ENCODE results near the gene PTGIS.

DNA sequence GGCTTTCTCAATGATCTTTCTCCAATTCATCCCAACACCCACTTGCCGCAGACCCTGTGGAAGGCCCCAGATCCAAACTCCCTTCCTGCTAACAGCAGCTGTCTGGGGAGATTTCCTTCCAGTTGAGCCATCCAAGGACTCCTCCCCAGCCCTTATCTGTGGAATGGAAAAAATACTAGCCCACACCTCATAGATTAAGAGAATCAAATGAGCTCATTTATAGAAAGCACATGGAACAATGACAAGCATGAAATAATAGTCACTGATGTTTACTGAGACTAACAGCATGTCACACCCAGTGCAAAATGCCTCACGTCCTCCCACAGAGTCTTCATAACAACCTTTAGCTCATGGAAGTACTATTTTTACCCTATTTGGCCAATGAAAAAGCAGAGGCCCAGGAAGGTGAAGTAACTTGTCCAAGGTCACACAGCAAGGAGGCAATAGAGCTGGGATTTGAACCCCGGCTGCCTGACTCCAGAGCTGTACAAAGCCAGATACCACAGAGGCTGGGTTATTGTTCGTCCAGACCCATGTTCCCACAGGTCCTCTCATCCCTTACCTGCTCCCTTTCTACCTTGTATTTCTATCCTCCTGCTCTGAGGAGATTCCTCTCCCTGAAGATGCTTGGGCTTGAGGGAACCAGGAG is 23.4 kb upstream of the PTGIS start:
- TF ChIP-seq EZH2phosphoT487 (IDR thresholded peaks at IDR 0.05; ENCODE audit: insufficient read depth, low read depth) (no peak), EZH2 (IDR thresholded peaks at IDR 0.05; ENCODE audit: insufficient read depth, poor library complexity, severe bottlenecking) (no peak)
